ENCODE results near the gene IL17REL.

- no peak for TF ChIP-seq EZH2phosphoT487 (IDR thresholded peaks at IDR 0.05; ENCODE audit: borderline replicate concordance)
- TF ChIP-seq CTCF (conservative IDR thresholded peaks at IDR 0.05; ENCODE audit: low read length): no peak
These were observed 5.2 kb upstream of the IL17REL start for GRCh38 chr22:50017701-50018224.
